SK-N-MC (cell line): ENCODE measurements around the gene FBXL17.

Experiments
- EZH2 ChIP-seq: fragments of 200-600 bp; sonication (generic); IDR thresholded peaks from one replicate; pipeline ENCODE4 v1.6.1; 2017; ENCODE audit warnings: antibody characterized with exemption
- POLR2AphosphoS5 ChIP-seq: IDR thresholded peaks from 2 replicates; pipeline ENCODE4 v1.6.1; 2012; ENCODE audit warnings: mild to moderate bottlenecking, low read depth, low read length, borderline replicate concordance

DNA sequence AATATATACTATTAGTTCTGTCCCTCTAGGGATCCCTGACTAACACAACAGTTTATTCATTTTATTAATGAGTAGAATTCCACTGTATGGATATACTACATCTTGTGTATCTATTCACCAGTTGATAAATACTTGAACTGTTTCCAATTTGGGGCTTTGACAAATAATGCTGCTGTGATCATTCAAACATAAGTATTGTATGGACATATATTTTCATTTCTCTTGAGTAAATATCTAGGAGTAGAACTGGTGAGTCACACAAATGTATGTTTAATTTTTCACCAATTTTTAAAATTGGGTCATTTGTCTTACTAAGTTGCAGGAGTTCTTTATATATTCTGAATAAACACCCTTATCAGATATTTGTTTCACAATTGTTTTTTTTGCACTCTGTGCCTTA lies 149.1 kb downstream of the FBXL17 start:
- TF ChIP-seq EZH2, result no peak
- TF ChIP-seq POLR2AphosphoS5, result no peak
